NCI-H446 treated with DMSO at 0.1 percent for 48 hours (cell line): Measurements from ENCODE around the gene TTC23.

Source experiments
- DNase-seq: peaks from one replicate; lab custom pipeline; 2025; lab: John Stamatoyannopoulos, UW

The TTC23 gene

DNA sequence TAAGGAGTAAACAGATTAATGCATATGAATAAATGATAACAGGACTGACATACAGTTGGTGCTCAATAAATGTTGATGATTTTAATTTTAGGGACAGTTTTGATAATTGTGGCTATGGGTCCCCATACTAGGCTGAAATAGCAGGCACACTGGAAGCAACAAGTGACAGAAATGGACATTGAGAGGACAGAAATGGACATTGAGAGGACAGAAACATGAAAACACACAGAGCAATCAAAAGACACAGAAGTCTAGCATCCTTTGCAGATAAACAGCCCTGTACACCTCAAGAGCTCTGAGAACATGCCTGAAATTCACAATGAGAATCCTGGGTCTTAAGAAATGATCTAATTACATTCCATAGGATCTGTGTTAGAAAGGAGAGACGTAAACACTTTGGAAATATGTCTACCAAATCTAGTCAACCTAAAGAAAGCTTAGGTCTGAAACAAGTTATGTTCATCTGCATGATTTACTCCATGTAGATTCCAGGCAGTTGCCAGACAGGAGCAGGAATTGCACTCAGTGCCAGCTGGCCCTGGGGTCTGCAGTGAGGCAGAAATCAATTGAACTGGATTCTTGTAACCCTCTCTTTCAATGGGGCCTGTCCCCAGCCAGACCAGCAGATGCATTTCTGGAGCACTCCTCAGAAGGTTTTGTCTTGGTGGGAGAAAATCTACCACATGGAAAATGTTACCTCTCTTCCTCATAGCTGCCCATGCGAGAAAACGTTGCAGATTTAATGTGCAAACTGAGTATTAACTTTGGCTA, 84.2 kb downstream of the TTC23 start:
- DNase-seq: no peak

DNA sequence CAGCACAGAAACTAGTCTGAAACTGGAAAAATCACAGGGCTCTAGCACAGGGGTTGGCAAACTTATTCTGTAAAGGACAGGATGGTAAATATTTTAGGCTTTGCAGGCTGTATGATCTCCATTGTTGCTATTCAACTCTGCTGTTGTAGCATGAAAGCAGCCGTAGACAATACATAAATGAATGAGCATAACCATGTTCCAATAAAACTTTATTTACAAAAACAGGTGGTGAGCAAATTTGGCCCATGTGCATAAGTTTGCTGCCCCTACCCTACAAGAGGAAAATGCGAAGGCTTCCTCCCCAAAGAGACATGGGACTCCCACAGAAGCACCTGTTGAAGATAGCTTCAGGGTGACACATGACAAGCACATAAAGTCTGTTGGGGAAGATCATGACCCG, 85.3 kb downstream of the TTC23 start:
- DNase-seq: no peak

DNA sequence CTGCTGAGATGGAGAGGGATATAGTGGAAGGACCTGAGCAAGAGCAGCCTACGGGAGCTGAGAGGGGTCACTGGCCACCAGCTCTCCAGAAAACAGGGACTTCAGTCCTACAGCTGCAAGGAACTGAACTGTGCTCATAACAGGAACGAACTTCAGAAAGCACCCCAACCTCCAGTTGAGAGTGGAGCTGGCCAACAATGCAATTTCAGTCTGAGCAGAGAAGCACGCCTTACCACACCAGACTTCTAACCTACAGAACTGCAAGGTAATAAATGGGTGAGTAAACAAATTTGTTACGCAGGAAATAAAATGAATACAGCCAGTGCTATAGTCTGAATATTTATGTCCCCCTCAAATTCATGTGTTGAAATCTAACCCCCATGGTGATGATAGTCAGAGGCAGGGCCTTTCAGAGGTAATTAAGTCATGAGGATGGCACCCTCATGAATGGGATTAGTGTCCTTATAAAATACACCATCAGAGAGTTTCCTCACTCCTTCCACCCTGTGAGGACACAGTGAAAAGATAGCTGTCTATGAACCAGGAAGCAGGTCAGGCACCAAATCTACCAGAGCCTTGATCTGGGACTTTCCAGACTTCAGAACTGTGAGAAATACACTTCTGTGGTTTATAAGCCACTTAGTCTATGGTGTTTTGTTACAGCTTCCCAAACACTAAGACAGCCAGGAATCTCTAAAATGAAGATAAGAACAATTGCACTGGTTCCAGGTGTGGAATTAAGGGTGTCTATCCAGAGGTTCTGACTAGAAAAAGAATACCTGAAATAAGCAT, 85.9 kb downstream of the TTC23 start:
- DNase-seq: no peak

DNA sequence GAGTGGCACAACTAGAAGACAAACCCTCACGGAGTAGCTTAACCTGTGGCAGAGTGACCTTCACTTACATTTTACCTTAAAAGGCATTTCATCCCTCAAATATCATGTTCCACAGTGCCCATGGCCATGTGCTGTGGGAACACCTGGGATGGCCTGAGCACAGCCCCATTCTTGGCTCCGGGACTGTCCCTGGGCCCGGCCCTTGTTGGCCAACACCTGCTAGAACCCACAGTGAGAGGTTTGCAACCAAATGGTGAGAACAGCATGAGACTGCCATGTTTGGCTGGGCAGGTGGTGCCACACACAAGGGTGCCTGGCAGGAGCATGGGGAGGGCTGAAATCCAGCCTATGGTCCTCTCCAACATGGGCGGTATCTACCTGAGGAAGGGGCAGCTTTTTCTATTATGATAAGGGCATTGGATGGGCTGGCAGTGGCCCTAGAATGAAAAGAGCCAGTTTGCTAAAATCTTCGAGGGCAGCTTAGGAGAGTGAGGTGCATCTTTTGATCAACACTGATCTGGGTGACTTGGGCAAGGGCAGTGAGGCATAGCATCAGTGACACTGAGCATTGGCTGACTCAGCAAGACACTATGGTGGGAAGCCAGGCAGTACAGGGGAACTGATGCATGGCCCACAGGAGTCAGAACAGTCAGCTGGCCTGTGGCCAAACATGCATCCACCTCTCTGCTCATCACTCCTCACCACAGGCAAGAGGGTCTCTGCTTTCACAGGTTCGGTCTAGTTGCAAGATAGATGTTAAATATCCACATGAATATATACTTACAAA, 90.6 kb downstream of the TTC23 start:
- no peak for DNase-seq

DNA sequence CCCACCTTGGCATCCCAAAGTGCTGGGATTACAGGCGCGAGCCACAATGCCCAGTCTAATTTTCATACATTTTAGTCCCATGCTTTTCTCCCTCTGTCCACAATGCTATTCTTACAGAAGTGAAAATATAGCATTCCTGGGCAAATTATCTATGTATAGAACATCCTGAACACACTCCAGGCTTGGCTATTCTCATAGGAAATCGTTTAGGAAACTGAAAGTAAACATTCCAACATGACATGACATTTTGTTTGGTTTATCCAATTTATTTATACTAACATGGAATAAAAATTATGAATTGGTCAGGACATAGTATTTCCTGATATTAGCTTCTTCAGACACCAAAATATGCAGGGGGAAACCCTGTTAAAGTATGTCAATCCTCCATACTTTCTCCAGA, 91.9 kb downstream of the TTC23 start:
- DNase-seq: no peak

DNA sequence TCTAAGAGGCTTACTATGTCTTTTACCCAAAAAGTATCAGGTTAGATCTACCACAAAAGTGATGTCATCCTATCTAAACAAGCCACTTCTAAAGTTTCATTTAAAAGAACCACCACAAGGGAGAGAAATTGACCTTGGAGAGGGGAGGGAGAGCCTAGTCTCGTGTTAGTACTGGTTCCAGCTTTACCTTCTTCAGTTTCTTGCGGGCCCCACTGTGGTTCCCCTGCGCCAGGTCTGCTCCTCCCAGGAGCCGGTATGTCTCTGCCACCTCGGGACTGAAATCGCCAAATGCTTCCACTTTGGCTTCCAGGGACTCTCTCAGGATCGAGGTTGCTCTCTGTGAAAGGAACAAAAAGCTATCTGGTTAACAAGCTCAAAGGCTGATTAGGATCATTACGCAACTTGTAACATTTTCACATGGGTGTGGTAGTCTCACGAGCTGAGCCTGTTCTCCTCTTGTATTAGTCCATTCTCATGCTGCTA, 93.4 kb downstream of the TTC23 start:
- no peak for DNase-seq

DNA sequence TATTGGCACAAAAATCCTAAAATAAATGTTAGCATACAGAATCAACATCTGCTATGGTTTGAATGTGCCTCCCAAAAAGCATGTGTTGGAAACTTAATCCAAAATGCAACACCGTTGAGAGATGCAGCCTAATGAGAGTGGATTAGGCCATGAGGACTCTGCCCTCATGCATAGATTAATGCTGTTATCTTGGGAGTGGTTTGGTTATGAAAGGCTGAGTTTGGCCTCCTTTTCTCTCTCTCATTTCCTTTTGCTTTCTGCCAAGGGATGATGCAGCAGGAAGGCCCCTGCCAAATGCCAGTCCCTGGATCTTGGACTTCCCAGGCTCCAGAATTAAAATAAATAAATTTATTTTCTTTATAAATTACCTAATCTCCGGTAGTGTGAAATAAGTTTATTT, 95.1 kb downstream of the TTC23 start:
- no peak for DNase-seq

DNA sequence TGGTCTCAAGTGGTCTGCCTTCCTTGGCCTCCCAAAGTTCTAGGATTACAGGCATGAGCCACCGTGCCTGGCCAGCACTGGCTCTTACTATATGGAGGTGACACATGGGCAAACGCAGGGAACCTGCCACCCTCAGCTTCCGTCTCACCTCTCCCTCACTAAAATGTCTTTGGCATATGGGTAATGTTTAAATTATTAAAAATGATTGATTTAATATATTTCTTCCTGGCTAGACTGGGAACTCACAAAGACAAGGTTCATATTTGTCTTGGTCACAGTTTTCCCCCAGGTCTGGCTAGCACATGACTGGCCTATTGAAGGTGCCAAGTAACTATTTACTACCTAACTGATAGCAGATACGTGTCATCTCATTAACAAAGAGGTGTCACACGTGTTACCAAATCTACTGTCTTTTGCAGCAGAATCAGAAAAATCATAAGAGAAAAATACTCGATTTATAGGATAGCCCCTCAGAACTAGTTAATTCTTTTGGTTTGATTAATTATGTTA, 96.3 kb downstream of the TTC23 start:
- no peak for DNase-seq

DNA sequence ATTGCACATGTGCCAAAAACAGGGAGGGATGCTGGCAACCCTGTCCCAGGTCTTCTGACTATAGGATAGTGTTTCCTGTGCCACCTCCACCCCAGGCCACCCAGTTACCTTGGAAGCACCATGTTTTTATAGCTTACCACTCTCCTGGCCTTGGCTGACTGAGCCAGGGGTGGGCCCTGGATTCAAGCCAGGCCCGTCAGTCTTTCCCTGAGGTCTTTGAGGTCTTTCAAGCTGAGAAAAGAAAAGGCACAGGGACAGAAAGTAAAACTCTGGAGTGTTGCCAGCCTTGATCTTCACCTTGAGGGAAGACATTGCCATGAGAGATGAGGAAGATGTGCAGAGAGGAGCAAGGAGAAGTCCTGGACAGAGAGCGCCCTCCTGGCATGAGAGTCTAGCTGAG, 98.2 kb downstream of the TTC23 start:
- DNase-seq: no peak

DNA sequence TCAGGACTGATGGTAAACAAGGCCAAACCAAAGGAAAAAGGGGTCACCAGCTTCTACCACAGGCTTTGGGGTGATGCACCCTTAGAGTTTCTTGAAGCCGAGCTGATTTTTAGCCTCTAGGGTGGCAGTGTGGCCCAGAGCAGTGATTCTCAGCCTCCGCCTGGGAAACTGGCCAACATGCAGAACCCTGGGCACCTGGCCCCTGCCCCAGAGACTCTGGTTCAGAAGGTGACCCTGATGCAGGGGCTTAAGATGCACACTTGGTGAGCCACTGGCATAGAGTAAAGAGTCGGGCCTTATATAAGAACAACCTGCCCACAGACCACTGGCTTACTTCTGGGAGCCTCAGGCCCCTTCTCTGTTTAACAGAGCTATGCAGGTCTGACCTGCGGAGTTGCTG, 100.0 kb downstream of the TTC23 start:
- DNase-seq: no peak

DNA sequence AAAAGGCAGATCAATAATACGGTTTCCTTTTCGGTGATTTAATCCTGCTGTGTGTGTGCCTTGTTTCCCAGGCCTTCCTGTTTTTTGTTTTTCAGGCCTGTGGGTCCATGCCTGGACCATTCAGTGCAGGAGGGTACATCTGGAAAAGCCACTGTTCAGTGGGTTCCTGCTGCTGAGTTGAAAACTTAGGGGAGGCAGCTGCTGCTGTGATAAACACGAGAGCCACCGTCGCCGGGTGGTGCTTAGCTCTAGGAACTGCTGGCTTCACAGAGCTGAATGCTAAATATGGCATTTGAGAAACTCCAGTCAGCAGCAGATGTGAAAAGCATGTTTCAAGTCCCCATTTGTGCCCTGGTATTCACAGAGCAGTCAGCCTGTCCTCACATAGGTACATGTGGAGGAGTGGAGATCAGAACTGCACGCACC, 100.5 kb downstream of the TTC23 start:
- no peak for DNase-seq

DNA sequence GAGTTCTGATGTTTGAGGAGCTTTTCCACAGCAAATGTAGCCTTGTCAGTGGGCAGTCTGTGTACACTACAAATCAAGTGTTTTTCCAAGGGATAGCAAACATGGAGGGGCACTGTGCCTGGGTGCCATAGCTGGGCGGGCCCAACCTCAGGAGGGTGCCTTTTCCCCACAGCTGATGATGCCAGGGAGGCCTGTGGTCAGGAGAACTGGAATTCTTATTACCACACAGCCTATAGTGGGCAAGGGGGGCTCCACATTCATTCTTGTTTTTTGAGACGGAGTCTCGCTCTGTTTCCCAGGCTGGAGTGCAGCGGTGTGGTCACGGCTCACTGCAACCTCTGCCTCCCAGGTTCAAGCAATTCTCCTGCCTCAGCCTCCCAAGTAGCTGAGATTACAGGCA, 102.7 kb downstream of the TTC23 start:
- DNase-seq: no peak

DNA sequence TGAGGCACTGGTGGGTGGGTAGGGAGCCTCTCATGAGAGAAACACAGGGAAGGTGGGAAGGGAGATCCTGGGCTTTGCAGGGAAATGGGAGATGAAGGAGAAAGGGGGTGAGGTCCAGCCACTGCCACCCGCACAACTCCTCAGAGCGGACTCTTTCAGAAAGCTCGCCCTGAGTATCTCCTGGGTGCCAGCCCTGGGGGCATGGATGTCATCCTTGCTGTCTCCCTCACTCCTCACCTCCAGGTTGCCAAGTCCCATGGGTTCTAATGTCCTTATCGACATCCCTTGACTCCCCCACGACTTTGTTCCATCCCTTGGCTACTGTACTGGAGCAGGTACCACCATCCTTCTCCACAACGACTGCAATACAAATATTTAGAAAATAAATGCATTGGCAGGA, 103.6 kb downstream of the TTC23 start:
- DNase-seq: no peak

DNA sequence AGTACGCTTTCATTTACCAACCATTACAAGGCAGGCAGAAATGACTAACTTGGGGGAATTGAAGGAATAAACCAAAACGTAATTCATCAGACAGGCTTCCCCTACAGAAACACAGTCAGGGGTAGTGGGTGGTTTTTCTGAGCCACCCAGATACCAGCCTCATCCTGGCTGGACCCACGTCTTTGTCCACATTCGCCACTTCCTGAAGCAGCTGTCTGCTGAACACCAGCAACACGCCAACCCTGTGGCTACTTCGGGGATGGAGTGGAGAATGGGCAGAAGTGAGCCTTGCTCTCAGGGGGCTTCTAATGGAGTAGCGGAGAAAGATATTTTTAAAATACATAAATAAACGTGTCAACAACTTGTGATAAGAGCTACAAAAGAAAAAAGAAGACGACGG, 104.4 kb downstream of the TTC23 start:
- DNase-seq: no peak

DNA sequence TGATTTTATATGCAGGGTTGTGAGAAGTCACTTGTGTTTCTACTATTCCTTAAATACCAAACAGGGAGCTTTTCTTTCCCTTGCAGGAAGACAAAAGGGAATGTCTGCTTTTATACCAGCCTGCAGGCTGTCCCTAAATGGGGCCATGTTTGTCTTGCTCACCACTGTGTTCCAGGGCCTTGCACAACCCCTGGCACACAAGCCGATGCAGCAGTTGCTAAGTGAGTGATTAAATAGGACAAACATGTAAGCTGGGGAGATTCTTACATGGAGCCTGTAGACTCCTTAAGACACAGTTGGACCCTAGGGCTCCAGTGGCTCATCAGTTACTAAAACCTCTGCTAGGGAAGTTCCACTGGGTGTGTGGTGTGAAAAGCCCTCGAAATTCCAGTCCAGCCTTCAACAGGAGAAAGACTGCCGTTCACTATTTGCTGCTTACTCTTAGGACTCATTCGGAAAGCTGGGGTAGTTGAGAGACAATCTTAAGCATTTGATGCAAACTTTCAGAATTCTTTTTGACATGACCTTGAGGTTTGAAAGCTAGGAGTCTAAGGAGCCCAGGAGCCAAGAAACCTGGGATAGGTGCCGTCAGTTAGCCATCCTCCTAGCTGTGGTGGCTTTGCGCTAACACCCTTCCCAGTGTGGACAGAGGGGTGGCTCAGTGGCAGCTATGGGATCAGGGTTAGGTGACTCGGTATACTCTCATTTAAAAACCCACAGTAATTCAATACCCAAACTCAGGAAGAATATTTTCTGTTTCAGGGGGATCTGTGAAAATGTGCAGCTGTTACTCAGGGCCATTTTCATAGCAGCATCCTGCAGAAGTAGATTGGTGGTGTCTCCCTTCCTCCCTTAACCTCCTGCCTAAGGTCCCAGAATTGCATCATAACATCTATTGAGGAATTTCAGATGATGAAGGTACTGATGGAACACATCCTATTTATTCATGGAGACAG, 105.4 kb downstream of the TTC23 start:
- DNase-seq: no peak

DNA sequence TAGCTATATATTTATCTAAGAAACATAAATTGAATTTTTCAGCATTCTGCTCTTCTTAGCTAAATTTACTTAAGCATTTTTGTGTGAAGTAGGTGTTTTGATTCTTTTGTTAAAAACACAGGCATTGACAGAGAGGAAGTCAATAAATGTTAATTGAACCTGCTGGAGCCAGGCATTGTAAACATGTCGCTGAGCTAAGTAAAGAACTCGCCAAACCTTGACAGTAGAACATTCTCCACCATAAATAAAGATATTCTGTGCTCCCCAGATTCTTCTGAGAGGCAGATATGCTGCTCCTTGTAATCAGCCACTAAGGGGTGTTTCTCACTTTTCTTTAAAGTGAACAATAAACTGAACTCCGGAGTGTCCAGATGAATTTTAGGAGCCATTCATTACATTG, 106.1 kb downstream of the TTC23 start:
- DNase-seq: no peak

DNA sequence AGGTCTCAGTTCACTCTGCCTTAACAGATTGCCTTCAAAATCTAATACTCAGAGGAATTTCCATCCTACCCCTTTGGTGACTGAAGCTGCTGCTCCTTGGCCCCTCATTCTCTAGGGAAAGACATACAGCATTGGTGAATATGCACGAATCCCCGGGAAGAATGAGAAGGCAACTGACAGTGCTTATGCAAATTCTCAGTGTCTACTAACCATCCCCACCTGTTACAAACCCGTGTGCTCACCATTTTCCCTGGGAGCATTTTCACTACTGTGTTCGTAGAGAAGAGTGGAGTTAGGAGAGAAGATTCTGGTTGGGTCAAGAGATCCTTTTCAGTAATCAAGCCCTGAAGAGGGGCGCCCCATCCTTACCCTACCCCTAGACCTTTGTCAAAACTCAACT, 106.8 kb downstream of the TTC23 start:
- DNase-seq: no peak

DNA sequence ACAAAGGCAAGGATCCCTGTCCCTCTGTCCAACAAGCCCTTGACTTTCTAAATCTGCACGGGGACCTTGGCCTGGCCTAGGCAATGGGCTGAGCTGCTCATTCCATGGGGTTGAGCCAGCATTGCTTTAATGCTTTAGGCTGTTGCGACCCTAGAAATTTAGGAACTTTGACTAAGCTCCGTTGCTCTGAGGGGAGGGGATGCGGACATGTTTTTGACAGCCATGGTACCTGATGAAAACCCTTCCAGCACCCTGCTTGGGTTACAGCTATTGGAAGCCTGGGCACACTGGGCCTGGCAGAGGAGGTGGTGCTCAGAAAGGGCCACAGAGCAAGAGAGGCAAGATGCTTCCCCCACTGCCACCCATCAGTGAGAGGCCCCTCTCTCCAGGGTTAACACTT, 107.4 kb downstream of the TTC23 start:
- DNase-seq: no peak

DNA sequence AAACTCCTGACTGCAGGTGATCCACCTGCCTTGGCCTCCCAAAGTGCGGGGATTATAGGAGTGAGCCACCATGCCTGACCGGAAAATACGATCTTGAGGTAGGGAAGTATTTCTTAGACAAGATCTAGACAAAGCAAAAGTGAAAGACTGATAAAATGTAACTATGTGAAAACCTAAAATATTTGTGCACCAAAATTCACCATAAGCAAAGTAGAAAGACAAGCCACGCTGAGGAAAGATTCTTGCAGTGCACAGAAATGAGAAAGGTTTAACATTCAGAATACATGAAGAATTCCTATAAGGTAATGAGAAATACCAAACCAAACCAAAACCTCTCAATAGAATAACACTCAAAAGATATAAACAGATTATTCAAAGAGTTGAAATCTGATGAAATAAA, 108.8 kb downstream of the TTC23 start:
- no peak for DNase-seq

DNA sequence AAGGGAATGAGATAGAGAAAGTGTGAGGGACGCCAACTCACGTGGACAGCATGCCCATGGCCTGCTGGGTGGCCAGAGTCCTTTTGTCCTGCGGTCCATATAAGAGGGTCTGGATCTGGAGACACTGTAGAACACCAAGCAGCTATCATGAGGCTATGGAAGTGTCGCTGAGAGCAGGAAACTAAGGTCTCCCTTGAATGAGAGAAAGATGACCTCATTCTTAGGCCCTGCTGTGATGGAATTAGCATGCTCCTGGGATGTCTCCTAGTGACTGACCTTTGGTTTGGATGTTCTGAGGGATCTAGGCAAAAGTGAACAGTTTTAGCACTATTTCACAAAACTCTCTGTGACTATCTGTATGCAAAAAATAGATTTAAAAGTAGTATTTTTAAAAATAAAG, 110.1 kb downstream of the TTC23 start:
- no peak for DNase-seq

DNA sequence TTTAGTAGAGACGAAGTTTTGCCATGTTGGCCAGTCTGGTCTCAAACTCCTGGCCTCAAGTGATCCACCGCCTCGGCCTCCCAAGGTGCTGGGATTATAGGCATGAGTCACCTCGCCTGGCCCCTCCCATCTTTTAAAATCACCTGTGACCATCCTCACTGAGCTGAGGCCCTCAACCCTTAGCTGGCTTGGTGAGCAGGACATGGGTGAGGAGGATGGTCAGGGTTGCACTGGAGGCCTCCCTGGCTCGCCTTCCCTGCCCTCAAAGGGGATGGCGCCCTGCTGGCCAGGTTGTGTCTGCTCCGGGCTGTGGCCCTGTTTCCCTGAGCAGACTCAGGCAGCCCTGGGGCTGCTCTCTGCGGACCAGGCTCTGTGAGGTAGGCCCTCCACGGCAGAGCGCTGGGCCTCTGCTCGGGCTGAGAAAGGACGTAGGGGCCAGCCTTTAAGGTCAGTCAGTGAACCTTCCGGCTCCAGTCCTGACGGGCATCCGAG, 110.8 kb downstream of the TTC23 start:
- no peak for DNase-seq
